SK-N-SH (cell line): ENCODE measurements around the gene NFE2L3. TPM values are rescaled to one million over a fixed set of nuclear protein-coding genes. Genes with fewer than 3 reads are reported as not detected.

Source experiments
- CTCF ChIA-PET: fragments of 300-600, 350-600 bp; formaldehyde crosslinking; extraction: SDS; loops from one replicate; lab custom pipeline; 2021; lab: Yijun Ruan, JAX
- POLR2A ChIA-PET: fragments of 350-600 bp; sonication (Branson Sonifier 250); formaldehyde crosslinking; extraction: SDS; loops from one replicate; lab custom pipeline; 2020; ENCODE audit warnings: antibody characterized with exemption, inconsistent platforms; lab: Yijun Ruan, JAX
- DNase-seq: peaks from one replicate; pipeline ENCODE4 v3.0.0; 2012
- H2AFZ ChIP-seq: fragments of 200-600 bp; sonication (generic); 2 replicates; pipeline ENCODE4 v1.8.1; 2016; ENCODE audit warnings: antibody characterized with exemption, mild to moderate bottlenecking, low read depth
- H3F3A ChIP-seq: fragments of 200-600 bp; sonication (generic); replicated peaks from 2 replicates; pipeline ENCODE3; 2016; ENCODE audit warnings: antibody characterized with exemption, mild to moderate bottlenecking; ENCODE audit not compliant: insufficient read depth
- H3K27ac ChIP-seq, 2 experiments: fragments of 200-500 bp in 1 of 2; fragments of 200-600 bp in 1 of 2; sonication (Bioruptor generic) in 1 of 2; sonication (generic), shearing (Covaris generic) in 1 of 2; 2 replicates each; pipeline versions ENCODE4 v1.5.1 to v1.6.1; 2014 to 2016; ENCODE audit warnings: low read depth in 2 of 2, inconsistent platforms in 1 of 2, low read length in 1 of 2, mild to moderate bottlenecking in 1 of 2, mixed read lengths in 1 of 2
- H3K27me3 ChIP-seq: fragments of 200-600 bp; sonication (generic), shearing (Covaris generic); 2 replicates; pipeline ENCODE4 v1.6.1; 2016; ENCODE audit warnings: mixed run types; ENCODE audit not compliant: insufficient read depth
- H3K36me3 ChIP-seq, 2 experiments: fragments of 200-500 bp in 1 of 2; fragments of 200-600 bp in 1 of 2; sonication (Bioruptor generic) in 1 of 2; sonication (generic) in 1 of 2; replicated peaks in 1 of 2; 2 replicates each; pipeline versions ENCODE3 to v1.5.1; 2014 to 2016; ENCODE audit warnings: low read length in 1 of 2, mild to moderate bottlenecking in 1 of 2; ENCODE audit not compliant: insufficient read depth in 2 of 2, control insufficient read depth in 1 of 2
- H3K4me1 ChIP-seq, 2 experiments: fragments of 200-500 bp in 1 of 2; fragments of 200-600 bp in 1 of 2; sonication (Bioruptor generic) in 1 of 2; sonication (generic), shearing (Covaris generic) in 1 of 2; 2 replicates each; pipeline versions ENCODE4 v1.5.1 to v1.6.1; 2014 to 2016; ENCODE audit warnings: low read depth in 1 of 2, low read length in 1 of 2, mixed run types in 1 of 2; ENCODE audit not compliant: insufficient read depth in 2 of 2, control insufficient read depth in 1 of 2
- H3K4me2 ChIP-seq: fragments of 200-600 bp; sonication (generic), shearing (Covaris generic); 2 replicates; pipeline ENCODE4 v1.6.1; 2017; ENCODE audit warnings: mixed run types
- H3K4me3 ChIP-seq, 2 experiments: fragments of 200-500 bp in 1 of 2; fragments of 200-600 bp in 1 of 2; sonication (Bioruptor generic) in 1 of 2; sonication (generic), shearing (Covaris generic) in 1 of 2; 2 replicates each; pipeline versions ENCODE4 v1.5.1 to v1.8.1; 2014 to 2016; ENCODE audit warnings: low read depth in 2 of 2, inconsistent platforms in 1 of 2, low read length in 1 of 2, mild to moderate bottlenecking in 1 of 2, mixed read lengths in 1 of 2, moderate library complexity in 1 of 2
- H3K79me2 ChIP-seq: fragments of 200-600 bp; sonication (generic); 2 replicates; pipeline ENCODE4 v1.8.1; 2017; ENCODE audit warnings: mild to moderate bottlenecking; ENCODE audit not compliant: insufficient read depth
- H3K9ac ChIP-seq: fragments of 200-600 bp; sonication (generic); 2 replicates; pipeline ENCODE4 v1.6.1; 2017; ENCODE audit warnings: mixed run types
- H3K9me2 ChIP-seq: fragments of 200-600 bp; sonication (generic); 2 replicates; pipeline ENCODE4 v1.6.1; 2017; ENCODE audit warnings: mixed run types
- H3K9me3 ChIP-seq: fragments of 200-600 bp; sonication (generic); 2 replicates; pipeline ENCODE4 v1.6.1; 2017; ENCODE audit warnings: mixed run types, mild to moderate bottlenecking, moderate library complexity
- H4K20me1 ChIP-seq: fragments of 200-600 bp; sonication (generic); 2 replicates; pipeline ENCODE4 v1.6.1; 2017; ENCODE audit warnings: mild to moderate bottlenecking, mixed run types; ENCODE audit not compliant: insufficient read depth
- ELF1 ChIP-seq: IDR thresholded peaks from 2 replicates; pipeline ENCODE4 v1.4.0; 2012
- EZH2phosphoT487 ChIP-seq: fragments of 200-600 bp; sonication (generic); IDR thresholded peaks from 2 replicates; pipeline ENCODE4 v1.6.1; 2017; ENCODE audit warnings: low read depth, mixed run types, mild to moderate bottlenecking, antibody characterized with exemption, moderate library complexity, borderline replicate concordance
- FOSL2 ChIP-seq: IDR thresholded peaks from 2 replicates; pipeline ENCODE4 v1.4.0; 2012; ENCODE audit warnings: low read depth, mild to moderate bottlenecking, moderate library complexity, borderline replicate concordance
- FOXJ3 ChIP-seq: sonication (generic); formaldehyde crosslinking; IDR thresholded peaks from 2 replicates; pipeline ENCODE4 v1.5.1; 2020; ENCODE audit warnings: mild to moderate bottlenecking, missing genetic modification reagents
- FOXM1 ChIP-seq: IDR thresholded peaks from 2 replicates; pipeline ENCODE4 v1.4.0; 2012; ENCODE audit warnings: low read depth, mild to moderate bottlenecking
- GABPA ChIP-seq: IDR thresholded peaks from 2 replicates; pipeline ENCODE4 v1.4.0; 2012; ENCODE audit warnings: low read depth, mild to moderate bottlenecking
- GATA2 ChIP-seq: sonication (generic); formaldehyde crosslinking; IDR thresholded peaks from 2 replicates; pipeline ENCODE4 v1.5.0; 2020; ENCODE audit warnings: mild to moderate bottlenecking, missing genetic modification reagents
- MXI1 ChIP-seq: IDR thresholded peaks from 2 replicates; pipeline ENCODE4 v1.6.1; 2012; ENCODE audit warnings: mild to moderate bottlenecking, low read depth, low read length, improper control_type of control experiment
- NFIC ChIP-seq: IDR thresholded peaks from 2 replicates; pipeline ENCODE4 v1.4.0; 2012; ENCODE audit warnings: borderline replicate concordance
- NRF1 ChIP-seq: IDR thresholded peaks from 2 replicates; pipeline ENCODE4 v1.6.1; 2012; ENCODE audit warnings: low read depth, mild to moderate bottlenecking, low read length
- RAD21 ChIP-seq: IDR thresholded peaks from 2 replicates; pipeline ENCODE4 v1.6.1; 2012; ENCODE audit warnings: mild to moderate bottlenecking, low read length
- RCOR1 ChIP-seq: fragments of 150-350 bp; IDR thresholded peaks from 2 replicates; pipeline ENCODE4 v1.6.1; 2017; ENCODE audit warnings: antibody characterized with exemption, low read length
- SMC3 ChIP-seq: IDR thresholded peaks from 2 replicates; pipeline ENCODE4 v1.6.1; 2012; ENCODE audit warnings: low read depth, low read length, improper control_type of control experiment
- TEAD4 ChIP-seq: IDR thresholded peaks from 2 replicates; pipeline ENCODE4 v1.4.0; 2012; ENCODE audit warnings: mild to moderate bottlenecking, borderline replicate concordance; ENCODE audit not compliant: insufficient read depth
- WGBS: methylation state at CpG from one replicate; pipeline ENCODE4 v1.1.6; 2017; ENCODE audit warnings: low lambda C conversion rate; 5-methylcytosine and 5-hydroxymethylcytosine counted together
- polyA plus RNA-seq, 3 experiments: library from polyadenylated mRNA; depleted of rRNA; stranded (reverse); fragments of >200 nt; gene quantifications; 2 replicates each; pipeline ENCODE4 v1.2.3, GENCODE V29; 2012
- TF ChIP-seq, protein P1 (sequence below): fragments of 200-600 bp; sonication (generic); IDR thresholded peaks from 2 replicates; pipeline ENCODE4 v1.6.1; 2017; ENCODE audit warnings: antibody characterized with exemption, mild to moderate bottlenecking, moderate library complexity
- TF ChIP-seq, protein P2 (sequence below): fragments of 150-350 bp; IDR thresholded peaks from 2 replicates; pipeline ENCODE4 v1.6.1; 2016; ENCODE audit warnings: mild to moderate bottlenecking, low read depth, low read length
- TF ChIP-seq, protein P3 (sequence below): IDR thresholded peaks from 2 replicates; pipeline ENCODE4 v1.4.0; 2012; ENCODE audit warnings: low read depth, borderline replicate concordance
- TF ChIP-seq, protein P4 (sequence below): IDR thresholded peaks from 2 replicates; pipeline ENCODE4; 2012
- TF ChIP-seq, protein P5 (sequence below): IDR thresholded peaks from 2 replicates; pipeline ENCODE4 v1.4.0; 2012; ENCODE audit warnings: low read depth, borderline replicate concordance
- TF ChIP-seq, protein P6 (sequence below): IDR thresholded peaks from 2 replicates; pipeline ENCODE4 v1.6.1; 2012; ENCODE audit warnings: mild to moderate bottlenecking, low read depth, low read length, moderate library complexity

NFE2L3 gene
- polyA plus RNA-seq, 1 of the 3 experiments (the other 2 are of a cell fraction): 36.1 TPM

DNA sequence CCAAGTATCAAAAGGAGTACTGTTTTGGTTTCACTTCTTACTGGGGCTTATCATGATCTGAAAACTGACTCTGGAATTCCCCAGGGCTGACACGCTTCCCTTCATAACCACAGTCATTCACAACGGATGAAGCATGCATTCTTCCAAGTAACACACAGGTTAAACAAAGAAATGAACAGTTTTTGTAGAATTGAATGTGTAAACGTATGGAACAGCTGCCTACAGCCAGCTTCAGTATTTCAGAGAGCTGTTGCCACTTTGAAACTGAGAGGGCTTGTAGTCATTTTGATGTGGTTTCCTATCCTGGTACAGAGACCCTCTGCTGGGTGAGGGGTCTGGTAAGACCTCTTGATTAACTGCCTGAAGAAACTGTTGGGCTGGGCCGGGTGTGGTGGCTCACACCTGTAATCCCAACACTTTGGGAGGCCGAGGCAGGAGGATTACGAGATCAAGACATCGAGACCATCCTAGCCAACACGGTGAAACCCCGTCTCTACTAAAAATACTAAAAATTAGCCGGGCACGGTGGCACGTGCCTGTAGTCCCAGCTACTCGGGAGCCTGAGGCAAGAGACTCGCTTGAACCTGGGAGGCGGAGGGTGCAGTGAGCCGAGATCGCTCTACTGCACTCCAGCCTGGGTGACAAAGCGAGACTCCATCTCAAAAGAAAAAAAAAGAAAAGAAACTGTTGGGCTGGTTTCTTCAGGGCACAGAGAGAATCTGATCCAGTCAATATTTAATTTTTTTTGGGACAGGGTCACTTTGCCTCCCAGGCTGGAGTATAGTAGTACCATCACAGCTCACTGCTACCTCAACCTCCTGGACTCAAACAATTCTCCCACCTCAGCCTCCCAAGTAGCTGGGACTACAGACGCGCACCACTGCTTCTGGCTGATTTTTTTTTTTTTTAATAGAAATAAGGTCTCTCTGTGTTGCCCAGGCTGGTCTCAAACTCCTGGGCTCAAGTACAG lies 4.7 kb downstream of the NFE2L3 start:
- no peaks in the 10 kb centered on the region for H3K9me2 ChIP-seq
- H2AFZ ChIP-seq: peak overlapping the region; percentile 8; the same call in 1 of the 2 replicates
- no peaks in the 10 kb centered on the region for H3K36me3 ChIP-seq
- H3F3A ChIP-seq: peaks cover 32% of the 10 kb centered on the region
- H4K20me1 ChIP-seq: no peaks in the 10 kb centered on the region
- H3K4me2 ChIP-seq: peak overlapping the region; percentile 83
- peak overlapping the region; percentile 29 to 62; a peak in 3 of 4 replicates for H3K4me3 ChIP-seq
- H3K9me3 ChIP-seq: no peaks in the 10 kb centered on the region
- H3K79me2 ChIP-seq: peaks cover 68% of the 10 kb centered on the region; the same call in 1 of the 2 replicates
- H3K27me3 ChIP-seq: no peaks in the 10 kb centered on the region
- peak overlapping the region; percentile 66 for H3K9ac ChIP-seq
- POLR2A ChIA-PET: interaction anchor here (1.0 kb wide), 1 partner anchor 45 kb away, joined by 3 read pairs; the partner anchor contains the start of gene CBX3
- CTCF ChIA-PET: interaction anchor here (0.5 to 1.8 kb wide), 6 partner anchors 10 to 128 kb away, joined by 3 to 5 read pairs (median 4); no protein-coding TSS in a partner anchor
- H3K27ac ChIP-seq: peak overlapping the region in 1 of 2 experiments; percentile 90; a peak in 3 of 4 replicates
- H3K4me1 ChIP-seq: peaks cover 12 to 51% of the 10 kb centered on the region in 2 experiments; a peak in 3 of 4 replicates
- no peak for DNase-seq
- WGBS: 79% methylated on average over 20 of the region's 20 CpGs
- no peak for TF ChIP-seq EZH2phosphoT487
- TF ChIP-seq MXI1: no peak
- TF ChIP-seq, protein P1, sequence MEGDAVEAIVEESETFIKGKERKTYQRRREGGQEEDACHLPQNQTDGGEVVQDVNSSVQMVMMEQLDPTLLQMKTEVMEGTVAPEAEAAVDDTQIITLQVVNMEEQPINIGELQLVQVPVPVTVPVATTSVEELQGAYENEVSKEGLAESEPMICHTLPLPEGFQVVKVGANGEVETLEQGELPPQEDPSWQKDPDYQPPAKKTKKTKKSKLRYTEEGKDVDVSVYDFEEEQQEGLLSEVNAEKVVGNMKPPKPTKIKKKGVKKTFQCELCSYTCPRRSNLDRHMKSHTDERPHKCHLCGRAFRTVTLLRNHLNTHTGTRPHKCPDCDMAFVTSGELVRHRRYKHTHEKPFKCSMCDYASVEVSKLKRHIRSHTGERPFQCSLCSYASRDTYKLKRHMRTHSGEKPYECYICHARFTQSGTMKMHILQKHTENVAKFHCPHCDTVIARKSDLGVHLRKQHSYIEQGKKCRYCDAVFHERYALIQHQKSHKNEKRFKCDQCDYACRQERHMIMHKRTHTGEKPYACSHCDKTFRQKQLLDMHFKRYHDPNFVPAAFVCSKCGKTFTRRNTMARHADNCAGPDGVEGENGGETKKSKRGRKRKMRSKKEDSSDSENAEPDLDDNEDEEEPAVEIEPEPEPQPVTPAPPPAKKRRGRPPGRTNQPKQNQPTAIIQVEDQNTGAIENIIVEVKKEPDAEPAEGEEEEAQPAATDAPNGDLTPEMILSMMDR: no peak
- TF ChIP-seq, protein P2, sequence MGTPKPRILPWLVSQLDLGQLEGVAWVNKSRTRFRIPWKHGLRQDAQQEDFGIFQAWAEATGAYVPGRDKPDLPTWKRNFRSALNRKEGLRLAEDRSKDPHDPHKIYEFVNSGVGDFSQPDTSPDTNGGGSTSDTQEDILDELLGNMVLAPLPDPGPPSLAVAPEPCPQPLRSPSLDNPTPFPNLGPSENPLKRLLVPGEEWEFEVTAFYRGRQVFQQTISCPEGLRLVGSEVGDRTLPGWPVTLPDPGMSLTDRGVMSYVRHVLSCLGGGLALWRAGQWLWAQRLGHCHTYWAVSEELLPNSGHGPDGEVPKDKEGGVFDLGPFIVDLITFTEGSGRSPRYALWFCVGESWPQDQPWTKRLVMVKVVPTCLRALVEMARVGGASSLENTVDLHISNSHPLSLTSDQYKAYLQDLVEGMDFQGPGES: no peak
- peak; percentile 95 for TF ChIP-seq TEAD4
- TF ChIP-seq GATA2 (CRISPR knock-in tag): no peak
- no peak for TF ChIP-seq SMC3
- no peak for TF ChIP-seq ELF1
- TF ChIP-seq FOSL2: peak; percentile 83; the same call in 1 of the 2 replicates
- TF ChIP-seq, protein P3, sequence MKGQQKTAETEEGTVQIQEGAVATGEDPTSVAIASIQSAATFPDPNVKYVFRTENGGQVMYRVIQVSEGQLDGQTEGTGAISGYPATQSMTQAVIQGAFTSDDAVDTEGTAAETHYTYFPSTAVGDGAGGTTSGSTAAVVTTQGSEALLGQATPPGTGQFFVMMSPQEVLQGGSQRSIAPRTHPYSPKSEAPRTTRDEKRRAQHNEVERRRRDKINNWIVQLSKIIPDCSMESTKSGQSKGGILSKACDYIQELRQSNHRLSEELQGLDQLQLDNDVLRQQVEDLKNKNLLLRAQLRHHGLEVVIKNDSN: no peak
- TF ChIP-seq RAD21: no peak
- TF ChIP-seq GABPA: no peak
- TF ChIP-seq RCOR1: 0 out of 2 replicates have a peak, but pooled peaks have one; percentile 13
- TF ChIP-seq FOXM1: no peak
- no peak for TF ChIP-seq FOXJ3
- TF ChIP-seq NRF1: no peak
- TF ChIP-seq, protein P4, sequence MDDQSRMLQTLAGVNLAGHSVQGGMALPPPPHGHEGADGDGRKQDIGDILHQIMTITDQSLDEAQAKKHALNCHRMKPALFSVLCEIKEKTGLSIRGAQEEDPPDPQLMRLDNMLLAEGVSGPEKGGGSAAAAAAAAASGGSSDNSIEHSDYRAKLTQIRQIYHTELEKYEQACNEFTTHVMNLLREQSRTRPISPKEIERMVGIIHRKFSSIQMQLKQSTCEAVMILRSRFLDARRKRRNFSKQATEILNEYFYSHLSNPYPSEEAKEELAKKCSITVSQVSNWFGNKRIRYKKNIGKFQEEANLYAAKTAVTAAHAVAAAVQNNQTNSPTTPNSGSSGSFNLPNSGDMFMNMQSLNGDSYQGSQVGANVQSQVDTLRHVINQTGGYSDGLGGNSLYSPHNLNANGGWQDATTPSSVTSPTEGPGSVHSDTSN: peak; percentile 78
- TF ChIP-seq, protein P5, sequence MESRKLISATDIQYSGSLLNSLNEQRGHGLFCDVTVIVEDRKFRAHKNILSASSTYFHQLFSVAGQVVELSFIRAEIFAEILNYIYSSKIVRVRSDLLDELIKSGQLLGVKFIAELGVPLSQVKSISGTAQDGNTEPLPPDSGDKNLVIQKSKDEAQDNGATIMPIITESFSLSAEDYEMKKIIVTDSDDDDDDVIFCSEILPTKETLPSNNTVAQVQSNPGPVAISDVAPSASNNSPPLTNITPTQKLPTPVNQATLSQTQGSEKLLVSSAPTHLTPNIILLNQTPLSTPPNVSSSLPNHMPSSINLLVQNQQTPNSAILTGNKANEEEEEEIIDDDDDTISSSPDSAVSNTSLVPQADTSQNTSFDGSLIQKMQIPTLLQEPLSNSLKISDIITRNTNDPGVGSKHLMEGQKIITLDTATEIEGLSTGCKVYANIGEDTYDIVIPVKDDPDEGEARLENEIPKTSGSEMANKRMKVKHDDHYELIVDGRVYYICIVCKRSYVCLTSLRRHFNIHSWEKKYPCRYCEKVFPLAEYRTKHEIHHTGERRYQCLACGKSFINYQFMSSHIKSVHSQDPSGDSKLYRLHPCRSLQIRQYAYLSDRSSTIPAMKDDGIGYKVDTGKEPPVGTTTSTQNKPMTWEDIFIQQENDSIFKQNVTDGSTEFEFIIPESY: no peak
- TF ChIP-seq NFIC: peak; percentile 58
- TF ChIP-seq, protein P6, sequence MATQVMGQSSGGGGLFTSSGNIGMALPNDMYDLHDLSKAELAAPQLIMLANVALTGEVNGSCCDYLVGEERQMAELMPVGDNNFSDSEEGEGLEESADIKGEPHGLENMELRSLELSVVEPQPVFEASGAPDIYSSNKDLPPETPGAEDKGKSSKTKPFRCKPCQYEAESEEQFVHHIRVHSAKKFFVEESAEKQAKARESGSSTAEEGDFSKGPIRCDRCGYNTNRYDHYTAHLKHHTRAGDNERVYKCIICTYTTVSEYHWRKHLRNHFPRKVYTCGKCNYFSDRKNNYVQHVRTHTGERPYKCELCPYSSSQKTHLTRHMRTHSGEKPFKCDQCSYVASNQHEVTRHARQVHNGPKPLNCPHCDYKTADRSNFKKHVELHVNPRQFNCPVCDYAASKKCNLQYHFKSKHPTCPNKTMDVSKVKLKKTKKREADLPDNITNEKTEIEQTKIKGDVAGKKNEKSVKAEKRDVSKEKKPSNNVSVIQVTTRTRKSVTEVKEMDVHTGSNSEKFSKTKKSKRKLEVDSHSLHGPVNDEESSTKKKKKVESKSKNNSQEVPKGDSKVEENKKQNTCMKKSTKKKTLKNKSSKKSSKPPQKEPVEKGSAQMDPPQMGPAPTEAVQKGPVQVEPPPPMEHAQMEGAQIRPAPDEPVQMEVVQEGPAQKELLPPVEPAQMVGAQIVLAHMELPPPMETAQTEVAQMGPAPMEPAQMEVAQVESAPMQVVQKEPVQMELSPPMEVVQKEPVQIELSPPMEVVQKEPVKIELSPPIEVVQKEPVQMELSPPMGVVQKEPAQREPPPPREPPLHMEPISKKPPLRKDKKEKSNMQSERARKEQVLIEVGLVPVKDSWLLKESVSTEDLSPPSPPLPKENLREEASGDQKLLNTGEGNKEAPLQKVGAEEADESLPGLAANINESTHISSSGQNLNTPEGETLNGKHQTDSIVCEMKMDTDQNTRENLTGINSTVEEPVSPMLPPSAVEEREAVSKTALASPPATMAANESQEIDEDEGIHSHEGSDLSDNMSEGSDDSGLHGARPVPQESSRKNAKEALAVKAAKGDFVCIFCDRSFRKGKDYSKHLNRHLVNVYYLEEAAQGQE: no peak
